Lung microvascular endothelial cell (primary cell): ENCODE data around the gene CRX. TPM values are rescaled to one million over a fixed set of nuclear protein-coding genes. Genes with fewer than 3 reads are reported as not detected.
A peak's percentile ranks its signal among the peaks of the same experiment; 100 is the strongest.
"Not testable (repeated sequence)": the region's sequence is repeated elsewhere in the genome, so short reads cannot be mapped to it uniquely, and the experiment has no call there.

Experiments
- DNase-seq, 2 donors: peaks; one replicate each; pipeline versions ENCODE4 v3.0.0 to v3.0.0-alpha.2; 2010; ENCODE audit warnings: low read depth in 2 of 2
- total RNA-seq: library from RNA; depleted of rRNA; stranded (reverse); fragments of >200 nt; gene quantifications from 2 replicates; pipeline ENCODE4 v1.2.1, GENCODE V29; 2014

The CRX gene
- total RNA-seq, 1 donor from 2014 or later = not detected

DNA sequence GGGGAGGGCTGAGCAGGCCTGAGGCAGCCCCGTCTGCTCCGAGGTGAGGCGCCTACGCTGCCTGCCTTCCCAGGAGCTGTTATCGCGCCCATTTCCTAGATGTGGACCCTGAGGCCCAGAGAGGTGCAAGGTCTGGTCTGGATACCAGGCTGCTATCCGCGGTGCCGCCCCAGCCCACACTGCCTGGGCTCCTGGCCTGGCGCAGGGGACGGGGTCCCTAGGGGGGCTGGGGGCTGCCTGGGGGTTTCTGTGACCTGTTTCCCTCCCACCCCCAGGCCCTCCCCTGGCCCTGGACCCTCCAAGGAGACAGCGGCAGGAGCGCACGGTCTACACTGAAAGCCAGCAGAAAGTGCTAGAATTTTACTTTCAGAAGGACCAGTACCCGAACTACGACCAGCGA is 38.1 kb downstream of the CRX start:
- not testable (repeated sequence) for DNase-seq

DNA sequence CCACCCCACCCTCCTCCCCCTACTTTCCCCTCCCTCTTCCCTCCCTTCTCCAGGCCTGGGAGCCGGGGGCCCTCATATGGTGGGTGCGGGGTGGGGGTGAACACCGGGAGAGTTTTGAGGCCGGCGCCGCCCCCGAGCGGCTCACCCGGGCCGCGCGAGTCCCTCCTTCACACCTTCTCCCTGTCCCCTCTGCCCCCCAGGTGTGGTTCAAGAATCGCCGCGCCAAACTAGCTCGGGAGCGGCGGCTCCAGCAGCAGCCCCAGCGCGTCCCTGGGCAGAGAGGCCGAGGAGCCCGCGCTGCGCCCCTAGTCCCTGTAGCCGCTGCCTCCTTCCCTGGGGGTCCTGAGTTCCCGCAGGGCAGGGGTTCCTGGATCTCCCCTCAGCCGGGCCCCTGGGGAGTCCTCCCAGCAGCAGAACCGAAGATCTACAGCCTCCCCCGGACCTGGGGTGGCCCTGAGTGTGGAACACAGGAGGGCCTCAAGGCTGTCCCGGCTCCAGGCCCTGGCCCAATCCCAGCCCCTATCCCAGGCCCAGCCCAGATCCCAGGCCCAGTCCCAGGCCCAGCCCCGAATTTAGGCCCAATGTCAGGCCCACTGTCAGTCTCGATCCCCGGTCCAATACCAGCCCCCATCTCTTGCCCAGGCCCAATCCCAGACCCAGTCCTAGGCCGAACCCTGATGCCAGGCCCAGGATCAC is 39.0 kb downstream of the CRX start:
- no peak for DNase-seq

DNA sequence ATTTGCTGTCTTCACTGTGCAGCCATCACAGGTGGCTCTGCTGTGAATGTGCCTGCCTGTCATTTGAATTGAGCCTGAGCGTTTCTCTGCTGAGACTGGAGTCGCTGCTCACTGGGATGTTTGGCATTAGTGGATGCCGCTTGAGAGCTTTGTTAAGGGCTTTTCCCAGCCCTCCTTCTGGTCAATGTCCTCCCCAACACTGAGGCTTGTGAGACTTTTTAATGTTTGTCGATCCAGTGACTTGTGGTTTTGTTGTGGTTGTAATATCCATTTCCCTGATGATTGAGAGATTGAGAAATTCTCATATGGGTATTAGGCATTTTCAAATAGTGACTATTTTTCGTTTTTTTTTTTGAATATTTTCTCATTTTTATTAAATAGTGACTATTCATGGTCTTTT is 39.9 kb downstream of the CRX start:
- no peak for DNase-seq

DNA sequence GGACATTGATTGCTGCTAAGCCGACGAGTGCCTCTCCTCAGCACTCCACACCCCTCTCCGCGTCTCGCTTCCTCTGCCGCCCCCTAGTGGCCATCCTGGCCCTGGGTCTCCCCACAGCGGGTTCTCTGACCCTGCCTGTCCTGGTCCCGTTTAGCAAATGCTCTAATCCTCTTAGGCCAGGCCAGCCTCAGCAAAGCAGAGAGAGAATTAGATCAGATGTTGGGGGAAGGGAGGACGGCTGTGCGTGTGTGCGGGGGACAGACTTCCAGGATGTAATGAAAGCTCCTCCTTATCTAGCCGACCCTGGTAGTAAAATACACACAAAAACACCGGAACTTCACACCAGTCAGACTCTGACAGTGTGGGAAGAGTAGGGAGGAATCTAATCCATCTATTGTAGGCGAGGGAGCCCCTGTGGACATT is 41.8 kb downstream of the CRX start:
- DNase-seq = peak; percentile 67 to 79

DNA sequence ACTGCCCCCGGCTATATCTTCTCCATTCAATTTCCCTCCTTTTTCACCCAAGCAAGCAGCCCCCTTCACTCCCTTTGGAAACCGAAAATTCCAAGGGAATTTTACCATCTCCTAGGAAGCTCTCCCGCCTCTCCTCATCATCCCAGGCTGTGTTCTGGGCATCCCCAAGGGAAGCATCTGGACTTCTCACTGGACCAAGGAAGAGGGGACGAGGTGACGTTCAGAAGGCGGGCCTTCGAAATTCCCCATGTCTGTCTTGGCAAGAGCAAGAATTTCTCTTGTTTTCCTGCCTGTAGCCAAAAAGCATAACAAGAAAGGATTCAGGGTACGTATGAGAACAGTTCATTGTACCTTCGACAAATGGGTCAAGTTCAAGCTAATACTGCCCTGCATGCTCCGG is 43.4 kb downstream of the CRX start:
- DNase-seq = no peak

DNA sequence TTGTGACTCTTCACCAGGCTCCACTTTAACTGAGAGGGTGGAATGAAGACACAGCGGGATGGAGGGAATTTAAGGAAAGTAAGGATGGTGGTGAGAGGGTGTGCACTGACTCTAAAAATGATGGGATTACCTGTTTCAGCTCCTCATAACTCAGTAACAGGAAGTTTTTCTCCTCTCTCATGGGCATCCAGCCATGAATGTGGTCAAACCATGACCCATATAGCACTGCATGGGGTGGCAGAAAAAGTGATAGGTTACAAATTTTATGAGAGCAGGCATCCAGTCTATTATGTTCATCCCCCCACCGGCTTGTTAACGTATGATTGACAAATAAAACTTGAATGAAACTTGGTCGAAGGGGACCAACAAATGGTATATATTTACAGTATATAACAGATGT is 57.2 kb downstream of the CRX start:
- no peak for DNase-seq

DNA sequence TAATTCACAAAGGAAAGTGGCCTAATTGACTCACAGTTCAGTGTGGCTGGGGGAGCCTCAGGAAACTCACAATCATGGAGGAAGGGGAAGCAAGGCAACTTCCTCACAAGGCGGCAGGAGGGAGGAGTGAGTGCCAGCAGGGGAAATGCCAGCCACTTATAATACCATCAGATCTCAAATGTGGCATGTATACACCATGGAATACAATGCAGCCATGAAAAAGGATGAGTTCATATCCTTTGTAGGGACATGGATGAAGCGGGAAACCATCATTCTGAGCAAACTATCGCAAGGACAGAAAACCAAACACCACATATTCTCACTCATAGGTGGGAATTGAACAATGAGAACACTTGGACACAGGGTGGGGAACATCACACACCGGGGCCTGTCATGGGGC is 57.6 kb downstream of the CRX start:
- not testable (repeated sequence) for DNase-seq

DNA sequence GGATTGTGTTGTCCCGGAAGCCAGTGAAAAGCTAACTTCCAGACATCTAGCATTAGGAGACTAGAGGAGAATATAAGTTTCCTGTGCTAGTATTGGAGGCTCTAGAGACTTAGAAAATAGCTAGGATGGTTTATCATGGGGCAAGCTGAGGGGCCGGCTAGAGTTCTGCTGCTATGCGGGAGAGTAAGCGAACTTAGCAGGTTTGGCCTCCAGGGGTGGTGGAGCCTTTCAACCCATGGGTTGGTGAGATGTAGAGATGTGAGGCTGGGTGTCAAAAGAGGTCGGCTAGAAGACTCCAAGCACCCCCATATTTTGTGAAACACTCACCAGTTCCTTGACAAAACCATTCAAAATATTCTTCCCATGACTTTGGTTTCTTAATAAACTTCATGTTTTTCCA is 60.0 kb downstream of the CRX start:
- no peak for DNase-seq

DNA sequence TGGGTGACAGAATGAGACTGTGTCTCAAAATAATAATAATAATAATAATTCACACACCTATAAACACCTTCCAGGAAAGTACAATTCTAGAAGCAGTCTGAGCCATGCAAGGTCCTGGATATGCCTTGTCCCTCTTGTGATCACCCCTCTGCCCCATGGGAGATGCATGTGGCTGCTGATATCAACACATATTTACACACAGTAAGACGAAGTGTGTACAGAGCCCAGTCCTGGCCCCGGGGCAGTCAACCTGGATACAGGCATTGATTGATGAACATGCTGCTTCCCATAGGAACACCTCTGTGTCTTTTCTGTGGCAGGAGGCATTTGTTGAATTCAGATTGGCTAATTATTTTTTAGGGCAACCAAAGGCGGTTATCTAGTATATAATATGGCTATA is 61.2 kb downstream of the CRX start:
- DNase-seq = no peak

DNA sequence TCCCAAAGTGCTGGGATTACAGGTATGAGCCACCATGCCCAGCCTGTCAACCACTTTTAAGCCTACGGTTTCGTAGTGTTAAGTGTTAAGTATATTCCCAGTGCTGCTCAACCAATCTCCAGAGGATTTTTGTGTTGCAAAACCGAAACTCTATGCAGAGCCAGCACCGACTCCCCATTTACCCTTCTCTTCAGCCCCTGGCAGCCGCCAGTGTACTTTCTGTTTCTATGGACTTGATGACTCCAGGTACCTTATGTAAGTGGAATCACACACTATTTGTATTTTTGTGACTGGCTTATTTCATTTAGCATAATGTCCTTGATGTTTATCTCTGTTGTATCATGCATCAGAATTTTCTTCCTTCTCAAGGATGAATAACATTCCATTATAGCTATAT is 63.3 kb downstream of the CRX start:
- no peak for DNase-seq

DNA sequence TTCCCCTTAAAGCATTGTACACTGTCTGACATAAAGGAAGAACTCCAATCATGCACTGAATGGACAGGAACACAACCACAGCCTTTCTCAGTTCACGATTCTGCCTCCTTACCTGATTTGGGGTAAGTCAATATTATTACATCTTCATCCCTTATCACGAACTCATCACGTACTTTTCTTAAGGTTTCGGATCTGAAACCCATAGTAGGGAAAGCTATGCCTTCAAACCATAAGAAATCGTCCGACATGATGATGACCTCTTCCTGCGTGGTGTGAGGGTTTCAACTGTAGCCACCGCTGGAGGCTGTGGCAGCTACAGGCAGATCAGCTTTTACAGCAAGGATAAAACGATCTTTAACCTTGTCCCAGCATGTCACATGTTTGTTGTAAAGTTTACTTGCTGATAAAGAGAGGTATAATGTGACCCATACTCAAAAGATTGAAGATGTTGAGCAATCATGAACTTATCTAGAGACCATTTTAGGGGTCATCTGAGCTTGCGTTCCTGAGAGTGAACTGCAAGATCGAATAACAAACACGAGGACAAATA is 64.3 kb downstream of the CRX start, which contains the start of gene SULT2A1:
Gene SULT2A1 (minus strand): TSS at position 306 of the 550 bp plus-strand sequence. CDS start 58 bp downstream, at position 248.
- DNase-seq = no peak

DNA sequence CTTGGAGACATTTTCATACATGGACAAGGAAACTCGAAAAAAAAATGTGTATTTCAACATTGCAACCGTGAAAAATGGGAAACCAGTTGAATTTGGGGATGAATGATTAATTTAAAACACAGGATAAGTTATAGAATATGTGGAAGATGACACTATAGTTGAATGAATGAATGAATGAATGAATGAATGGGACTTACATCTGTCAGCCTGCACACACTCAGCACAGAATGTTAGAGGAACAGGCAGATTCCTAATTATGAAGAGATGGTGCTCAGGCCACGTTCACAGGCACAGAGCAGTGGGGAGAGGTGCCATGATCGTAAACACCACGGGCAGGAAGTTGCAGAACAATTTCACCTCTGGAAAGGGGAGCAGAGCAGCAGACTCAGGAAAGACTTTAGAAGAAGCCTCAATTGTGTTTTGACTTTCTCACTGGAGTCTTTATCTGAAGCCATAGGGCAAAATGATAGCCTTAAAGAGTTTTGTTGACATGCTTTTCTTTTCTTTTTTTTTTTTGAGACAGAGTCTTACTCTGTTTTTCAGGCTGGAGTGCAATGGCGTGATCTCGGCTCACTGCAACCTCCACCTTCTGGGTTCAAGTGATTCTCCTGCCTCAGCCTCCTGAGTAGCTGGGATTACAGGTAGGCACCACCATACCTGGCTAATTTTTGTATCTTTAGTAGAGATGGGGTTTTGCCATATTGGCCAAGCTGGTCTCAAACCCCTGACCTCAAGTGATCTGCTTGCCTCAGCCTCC is 69.3 kb downstream of the CRX start:
- no peak for DNase-seq

DNA sequence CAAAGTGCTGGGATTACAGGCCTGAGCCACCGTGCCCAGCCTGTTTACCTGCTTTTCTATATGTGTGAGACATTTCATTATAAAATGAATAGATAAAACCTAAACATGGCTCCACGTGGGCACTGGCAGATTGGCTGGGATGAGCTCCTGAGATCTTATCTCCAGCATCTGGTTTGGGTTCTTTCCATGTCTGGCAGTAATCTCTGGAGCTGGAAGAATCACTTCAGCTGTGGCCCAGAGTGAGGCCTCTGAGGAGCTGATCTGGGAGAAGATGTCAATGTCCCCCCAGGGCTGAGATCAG is 69.8 kb downstream of the CRX start:
- no peak for DNase-seq

DNA sequence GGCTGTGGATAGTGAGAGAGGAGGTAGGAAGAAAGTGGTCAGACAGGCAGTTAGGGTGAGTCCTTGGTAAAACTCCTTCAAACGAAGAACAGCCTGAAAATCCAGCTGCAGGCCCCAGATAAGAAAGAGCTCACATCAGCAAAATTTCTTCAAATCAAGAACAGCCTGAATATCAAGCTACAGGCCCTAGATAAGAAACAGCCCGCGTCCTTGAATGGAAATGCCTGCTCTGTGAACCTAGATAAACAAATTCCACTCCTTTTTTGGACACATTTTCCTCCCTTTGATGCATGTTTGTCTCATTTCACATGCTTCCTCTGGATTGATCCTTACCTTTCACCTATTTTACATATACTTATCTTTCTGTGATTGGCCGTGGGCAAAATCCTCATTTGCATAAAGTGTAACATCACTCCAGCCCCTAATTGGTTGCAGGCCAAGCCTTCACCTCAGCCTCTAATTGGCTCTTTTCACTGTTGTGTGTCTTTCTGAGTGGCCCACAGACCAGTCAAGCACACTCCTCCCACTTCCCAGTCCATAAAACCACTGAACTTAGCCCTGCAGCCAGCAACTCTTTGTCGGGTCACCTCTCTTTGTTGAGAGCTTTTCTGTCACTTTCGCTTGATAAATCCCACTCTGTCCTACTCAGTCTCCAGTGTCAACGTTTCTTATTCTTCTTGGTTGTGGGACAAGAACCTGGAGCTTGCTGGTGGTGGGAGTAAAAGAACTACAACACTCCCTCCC is 70.4 kb downstream of the CRX start:
- DNase-seq = peak in 1 of 2 donors; percentile 3

Other genes with a start within 250 kb of the CRX start
- 0.20 and 0.44 TPM in 2 replicates for gene ZNF541, start 248.8 kb upstream of the CRX start, total RNA-seq
- gene BICRA, start 212.8 kb upstream of the CRX start, total RNA-seq = 2.8 and 3.1 TPM in 2 replicates
- 76.3 and 90.7 TPM in 2 replicates for gene EHD2, start 108.5 kb upstream of the CRX start, total RNA-seq
- gene NOP53, start 76.4 kb upstream of the CRX start, total RNA-seq = 69.5 and 115 TPM in 2 replicates
- 310 and 521 TPM in 2 replicates for gene SELENOW, start 43.2 kb upstream of the CRX start, total RNA-seq
- not detected in 2 replicates for gene TPRX1, start 17.4 kb upstream of the CRX start, total RNA-seq
- gene TPRX2, start 37.3 kb downstream of the CRX start, total RNA-seq = not detected in 2 replicates
- not detected in 2 replicates for gene SULT2A1, start 64.4 kb downstream of the CRX start, total RNA-seq
- not detected in 2 replicates for gene BSPH1, start 170.2 kb downstream of the CRX start, total RNA-seq
- gene ELSPBP1, start 172.7 kb downstream of the CRX start, total RNA-seq = not detected in 2 replicates
- not detected in 2 replicates for gene CABP5, start 222.1 kb downstream of the CRX start, total RNA-seq